ENCODE data around the gene PEX6. TPM values are rescaled to one million over a fixed set of nuclear protein-coding genes. Genes with fewer than 3 reads are reported as not detected.

The PEX6 gene
- polyA plus RNA-seq, 3 donors: 10.6 to 16.2 (median 15.5) TPM

DNA sequence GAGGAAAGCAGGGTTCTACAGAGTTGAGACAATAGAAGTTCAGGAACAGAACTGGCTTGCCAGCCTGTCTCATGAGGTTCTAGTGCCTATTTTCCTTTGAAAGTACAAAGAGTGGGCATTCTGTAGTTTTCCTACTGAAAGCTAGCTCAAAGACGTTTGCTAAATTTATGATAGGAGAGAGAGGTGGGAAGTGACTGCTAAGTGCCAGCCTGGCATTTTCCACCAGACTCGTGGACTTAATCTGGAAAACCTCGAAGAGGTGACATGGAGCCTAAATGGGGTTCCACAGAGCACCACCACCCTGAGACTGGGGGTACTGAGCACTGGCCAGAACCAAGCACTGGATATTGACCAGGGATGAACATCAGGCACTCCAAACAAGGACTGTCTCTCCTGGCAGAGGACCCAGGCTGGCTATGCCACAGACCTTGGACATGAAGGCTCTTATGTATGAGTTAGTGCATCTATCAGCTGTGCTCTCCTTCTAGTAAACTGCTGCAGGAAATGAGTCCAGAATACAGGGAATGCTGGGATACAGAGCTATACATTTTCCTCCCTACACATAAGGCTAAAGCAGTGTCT lies 7.1 kb downstream of the PEX6 start:
- 87% methylated on average over 3 of the region's 3 CpGs for WGBS (ENCODE audit: insufficient coverage)
- Mint-ChIP-seq H3K4me3 (no peak overlapping the region), H3K27me3 (ENCODE audit: low read depth in 3 of 3) (no peaks in the 10 kb centered on the region), H3K36me3 (peaks cover 21 to 58% of the 10 kb centered on the region in 2 donors), H3K9me3 (peaks cover 0 to 1% (median 0%) of the 10 kb centered on the region in 7 donors), H3K4me1 (peaks cover 18% of the 10 kb centered on the region), H3K27ac (peak overlapping the region in 1 of 7 donors; percentile 52)
- no peak for DNase-seq
- Histone ChIP-seq H3K27me3 (ENCODE audit: control insufficient read depth in 2 of 2, insufficient read depth in 2 of 2, low read length in 2 of 2) (no peaks in the 10 kb centered on the region), H3K79me2 (ENCODE audit: insufficient read depth, low read length) (peaks cover 12% of the 10 kb centered on the region), H2AFZ (ENCODE audit: insufficient read depth, low read depth, low read length, poor library complexity, severe bottlenecking) (no peak overlapping the region), H3K36me3 (replicated peaks in 1 of 2; ENCODE audit: control insufficient read depth in 1 of 2, insufficient read depth in 2 of 2, low read length in 2 of 2) (peaks cover 21 to 31% of the 10 kb centered on the region in 2 donors), H3K9me3 (replicated peaks in 1 of 2; ENCODE audit: control insufficient read depth in 1 of 2, insufficient read depth in 1 of 2, low read length in 2 of 2) (no peaks in the 10 kb centered on the region), H3K4me1 (ENCODE audit: control insufficient read depth in 1 of 2, insufficient read depth in 2 of 2, low read length in 2 of 2) (peaks cover 7 to 10% of the 10 kb centered on the region in 2 donors), H3K27ac (ENCODE audit: low read depth in 1 of 2, low read length in 2 of 2) (peak overlapping the region in 1 of 2 donors; percentile 38), H4K20me1 (ENCODE audit: insufficient read depth, low read length) (peaks cover 14% of the 10 kb centered on the region), H3K9ac (ENCODE audit: insufficient read depth, low read length, poor library complexity, severe bottlenecking) (peak overlapping the region; percentile 17), H3K4me2 (replicated peaks; ENCODE audit: extremely low read depth, low read length, poor library complexity, severe bottlenecking) (no peak overlapping the region), H3K4me3 (replicated peaks in 1 of 3; ENCODE audit: low read depth in 2 of 3, low read length in 3 of 3) (no peak overlapping the region)
- intact Hi-C loops (cut with micrococcal nuclease): no loop called here
- TF ChIP-seq, protein P1, sequence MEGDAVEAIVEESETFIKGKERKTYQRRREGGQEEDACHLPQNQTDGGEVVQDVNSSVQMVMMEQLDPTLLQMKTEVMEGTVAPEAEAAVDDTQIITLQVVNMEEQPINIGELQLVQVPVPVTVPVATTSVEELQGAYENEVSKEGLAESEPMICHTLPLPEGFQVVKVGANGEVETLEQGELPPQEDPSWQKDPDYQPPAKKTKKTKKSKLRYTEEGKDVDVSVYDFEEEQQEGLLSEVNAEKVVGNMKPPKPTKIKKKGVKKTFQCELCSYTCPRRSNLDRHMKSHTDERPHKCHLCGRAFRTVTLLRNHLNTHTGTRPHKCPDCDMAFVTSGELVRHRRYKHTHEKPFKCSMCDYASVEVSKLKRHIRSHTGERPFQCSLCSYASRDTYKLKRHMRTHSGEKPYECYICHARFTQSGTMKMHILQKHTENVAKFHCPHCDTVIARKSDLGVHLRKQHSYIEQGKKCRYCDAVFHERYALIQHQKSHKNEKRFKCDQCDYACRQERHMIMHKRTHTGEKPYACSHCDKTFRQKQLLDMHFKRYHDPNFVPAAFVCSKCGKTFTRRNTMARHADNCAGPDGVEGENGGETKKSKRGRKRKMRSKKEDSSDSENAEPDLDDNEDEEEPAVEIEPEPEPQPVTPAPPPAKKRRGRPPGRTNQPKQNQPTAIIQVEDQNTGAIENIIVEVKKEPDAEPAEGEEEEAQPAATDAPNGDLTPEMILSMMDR (IDR thresholded peaks at IDR 0.05): no peak

DNA sequence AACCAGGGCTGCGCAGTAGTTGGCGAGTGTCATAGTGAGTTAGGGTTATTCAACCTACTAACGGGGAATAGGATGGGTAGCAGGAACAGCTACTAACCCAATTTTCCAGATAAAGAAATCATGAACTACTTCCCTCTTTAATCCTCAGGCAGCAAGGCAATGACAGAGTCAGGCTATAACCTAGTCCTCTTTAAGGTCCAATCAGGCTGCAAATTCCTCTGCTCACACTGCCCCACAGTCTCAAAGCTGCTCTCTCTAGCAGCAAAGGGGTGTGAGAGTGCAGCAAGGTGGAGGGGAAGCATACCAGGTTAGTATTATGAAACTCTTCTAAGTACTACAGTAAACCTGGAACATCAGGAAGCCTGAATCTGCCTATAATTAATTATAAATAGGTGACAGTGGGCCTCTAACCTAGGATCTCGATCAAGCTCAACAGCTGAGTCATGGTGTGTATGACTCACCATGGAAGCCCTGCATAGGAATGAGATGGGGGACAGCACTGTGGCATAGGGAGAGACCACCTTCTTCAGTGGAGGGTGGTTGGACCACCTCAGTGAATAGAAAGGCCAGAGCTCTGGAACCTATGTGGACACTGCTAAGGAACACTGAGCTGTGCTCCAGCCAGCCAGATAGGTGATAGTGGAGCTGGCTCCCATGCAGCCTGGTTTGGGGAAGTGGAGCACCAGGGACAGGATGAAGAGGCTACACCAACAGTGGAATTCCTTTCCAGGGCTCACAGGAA lies 7.9 kb downstream of the PEX6 start:
- no peaks in the 10 kb centered on the region for H3K27me3 Mint-ChIP-seq (ENCODE audit: low read depth in 3 of 3)
- H3K36me3 Mint-ChIP-seq: peaks cover 27 to 63% of the 10 kb centered on the region in 2 donors
- Histone ChIP-seq H2AFZ (ENCODE audit: insufficient read depth, low read depth, low read length, poor library complexity, severe bottlenecking) (no peak overlapping the region), H3K9ac (ENCODE audit: insufficient read depth, low read length, poor library complexity, severe bottlenecking) (peak overlapping the region; percentile 20), H3K4me1 (ENCODE audit: control insufficient read depth in 1 of 2, insufficient read depth in 2 of 2, low read length in 2 of 2) (peaks cover 7 to 10% of the 10 kb centered on the region in 2 donors), H3K4me3 (replicated peaks in 1 of 3; ENCODE audit: low read depth in 2 of 3, low read length in 3 of 3) (no peak overlapping the region), H3K27ac (ENCODE audit: low read depth in 1 of 2, low read length in 2 of 2) (peak overlapping the region in 1 of 2 donors; percentile 38), H3K79me2 (ENCODE audit: insufficient read depth, low read length) (peaks cover 6% of the 10 kb centered on the region), H3K36me3 (replicated peaks in 1 of 2; ENCODE audit: control insufficient read depth in 1 of 2, insufficient read depth in 2 of 2, low read length in 2 of 2) (peaks cover 28 to 39% of the 10 kb centered on the region in 2 donors), H3K4me2 (replicated peaks; ENCODE audit: extremely low read depth, low read length, poor library complexity, severe bottlenecking) (no peak overlapping the region), H3K9me3 (replicated peaks in 1 of 2; ENCODE audit: control insufficient read depth in 1 of 2, insufficient read depth in 1 of 2, low read length in 2 of 2) (no peaks in the 10 kb centered on the region), H3K27me3 (ENCODE audit: control insufficient read depth in 2 of 2, insufficient read depth in 2 of 2, low read length in 2 of 2) (no peaks in the 10 kb centered on the region), H4K20me1 (ENCODE audit: insufficient read depth, low read length) (peaks cover 14% of the 10 kb centered on the region)
- WGBS (ENCODE audit: insufficient coverage): no CpG with 5 or more reads among the region's 4 CpGs
- DNase-seq: peak in 2 of 3 donors; percentile 4 to 34
- no peak overlapping the region for H3K4me3 Mint-ChIP-seq
- H3K9me3 Mint-ChIP-seq: peaks cover 0 to 1% (median 0%) of the 10 kb centered on the region in 7 donors
- peak overlapping the region in 2 of 7 donors; percentile 18 to 52 for H3K27ac Mint-ChIP-seq
- intact Hi-C loops (cut with micrococcal nuclease): no loop called here
- TF ChIP-seq, protein P1 (IDR thresholded peaks at IDR 0.05): no peak
- peaks cover 11% of the 10 kb centered on the region for H3K4me1 Mint-ChIP-seq

All from CD14-positive monocyte (primary cell).